ENCODE results near the gene DLG2.

DLG2 gene

GRCh38 chr11:85628771-85629341 is 1.7 kb upstream of the DLG2 start:
- no peaks in the 10 kb centered on the region for H3K9me3 ChIP-seq (ENCODE audit: low read length)
- H3K4me3 ChIP-seq (ENCODE audit: low read depth, low read length, poor library complexity, severe bottlenecking): peak overlapping the region; percentile 93
- H3K9ac ChIP-seq (ENCODE audit: low read length): peak overlapping the region; percentile 83
- peaks cover 26% of the 10 kb centered on the region for H3K36me3 ChIP-seq (ENCODE audit: insufficient read depth, low read length)
- H2AFZ ChIP-seq (ENCODE audit: low read length): peak overlapping the region; percentile 56; the same call in 1 of the 2 replicates
- H3K4me1 ChIP-seq (ENCODE audit: insufficient read depth, low read length, severe bottlenecking): peaks cover 24% of the 10 kb centered on the region
- H3K4me2 ChIP-seq (ENCODE audit: low read length): peak overlapping the region; percentile 84
- H3K9me2 ChIP-seq (ENCODE audit: low read depth, low read length): no peaks in the 10 kb centered on the region
- no peaks in the 10 kb centered on the region for H3K27me3 ChIP-seq (ENCODE audit: insufficient read depth, low read length)
- no peak for TF ChIP-seq EZH2 (IDR thresholded peaks at IDR 0.05; ENCODE audit: borderline replicate concordance, low read length)
- no peak for TF ChIP-seq CTCF (IDR thresholded peaks at IDR 0.05; ENCODE audit: low read length)
- no peaks in the 10 kb centered on the region for H4K20me1 ChIP-seq (ENCODE audit: insufficient read depth, low read length)
- peak overlapping the region; percentile 6 for H3K27ac ChIP-seq (ENCODE audit: low read depth, low read length, poor library complexity, severe bottlenecking)
- H3K79me2 ChIP-seq (ENCODE audit: insufficient read depth, low read length): peaks cover 35% of the 10 kb centered on the region
- no peaks in the 10 kb centered on the region for H3F3A ChIP-seq (ENCODE audit: insufficient read depth, low read length)

DNA sequence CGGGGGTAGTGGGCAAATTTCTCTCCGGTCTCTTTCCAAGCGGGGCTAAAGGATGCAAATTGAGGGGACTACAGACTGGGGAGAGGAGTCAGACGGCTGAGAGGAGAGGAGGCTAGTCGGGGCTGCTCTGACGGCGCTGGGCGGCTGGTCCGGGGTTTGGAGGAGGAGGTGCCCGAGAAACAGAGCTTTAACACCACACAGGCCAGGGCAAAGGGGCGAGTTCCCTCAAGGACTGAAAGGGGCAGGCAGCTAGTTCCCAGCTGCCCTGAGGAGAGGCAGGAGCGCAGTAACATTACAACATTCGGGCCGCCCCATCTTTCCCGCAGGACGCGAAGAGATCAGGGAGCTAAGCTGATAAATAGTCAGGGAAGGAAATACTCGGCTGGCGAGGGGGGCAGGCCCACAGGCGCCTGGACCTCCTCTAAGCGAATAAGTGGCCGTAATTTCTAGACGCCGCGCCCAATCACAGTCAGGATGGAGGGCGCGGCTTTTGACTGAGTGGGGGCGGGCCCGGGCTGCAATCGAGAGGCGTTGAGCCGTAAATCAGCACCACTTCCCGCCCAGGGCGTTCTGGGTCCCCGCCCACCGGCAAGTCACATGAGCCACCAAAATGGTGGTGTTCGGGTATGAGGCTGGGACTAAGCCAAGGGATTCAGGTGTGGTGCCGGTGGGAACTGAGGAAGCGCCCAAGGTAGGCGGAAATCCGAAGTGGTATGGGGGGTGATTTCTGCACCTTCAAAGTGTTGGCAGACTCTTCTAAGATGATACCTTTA is 1.0 kb upstream of the DLG2 start, which contains the start of gene TMEM126B:
TMEM126B (plus strand) TSS at position 596 of the 773 bp plus-strand sequence; CDS start at position 611, 15 bp downstream.
- Histone ChIP-seq H3K4me2 (ENCODE audit: low read length) (peak within 1 kb of the TSS; percentile 84), H3K9me2 (ENCODE audit: low read depth, low read length) (no peaks in the 10 kb centered on the region), H3K27me3 (ENCODE audit: insufficient read depth, low read length) (no peaks in the 10 kb centered on the region)

DNA sequence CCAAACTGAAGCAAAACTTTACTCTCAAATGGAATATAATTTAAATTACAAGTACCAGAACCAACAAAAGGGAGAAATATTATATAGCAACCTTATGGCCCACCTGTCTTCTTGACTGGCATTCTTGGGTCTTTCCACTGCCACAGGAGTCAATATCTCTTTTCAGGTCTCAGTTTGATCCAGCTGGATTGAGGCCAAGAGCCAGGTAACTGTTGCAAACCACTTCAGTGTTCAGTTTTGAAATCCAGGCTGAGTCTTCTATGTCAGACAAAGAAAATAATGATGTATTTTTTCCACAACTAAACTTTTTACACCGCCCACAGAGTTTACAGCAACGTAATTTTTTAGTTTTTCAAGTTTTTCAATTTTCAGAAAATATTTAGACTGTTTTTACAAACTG is 648 bp downstream of the DLG2 start:
- Histone ChIP-seq H3K9me3 (ENCODE audit: low read length) (no peaks in the 10 kb centered on the region), H3K4me3 (ENCODE audit: low read depth, low read length, poor library complexity, severe bottlenecking) (no peak overlapping the region), H3K27ac (ENCODE audit: low read depth, low read length, poor library complexity, severe bottlenecking) (no peak overlapping the region), H3F3A (ENCODE audit: insufficient read depth, low read length) (no peaks in the 10 kb centered on the region), H3K4me2 (ENCODE audit: low read length) (no peak overlapping the region), H3K9me2 (ENCODE audit: low read depth, low read length) (no peaks in the 10 kb centered on the region), H3K27me3 (ENCODE audit: insufficient read depth, low read length) (no peaks in the 10 kb centered on the region), H2AFZ (ENCODE audit: low read length) (no peak overlapping the region), H3K79me2 (ENCODE audit: insufficient read depth, low read length) (peaks cover 27% of the 10 kb centered on the region), H3K36me3 (ENCODE audit: insufficient read depth, low read length) (peaks cover 11% of the 10 kb centered on the region), H4K20me1 (ENCODE audit: insufficient read depth, low read length) (no peaks in the 10 kb centered on the region), H3K4me1 (ENCODE audit: insufficient read depth, low read length, severe bottlenecking) (peaks cover 24% of the 10 kb centered on the region), H3K9ac (ENCODE audit: low read length) (no peak overlapping the region)
- TF ChIP-seq CTCF (IDR thresholded peaks at IDR 0.05; ENCODE audit: low read length) (no peak), EZH2 (IDR thresholded peaks at IDR 0.05; ENCODE audit: borderline replicate concordance, low read length) (no peak)

More for the DNA sequence above, 1.0 kb upstream of the DLG2 start, which contains the start of gene TMEM126B:
- Histone ChIP-seq H3K27ac (ENCODE audit: low read depth, low read length, poor library complexity, severe bottlenecking) (peak within 1 kb of the TSS; percentile 6), H4K20me1 (ENCODE audit: insufficient read depth, low read length) (no peaks in the 10 kb centered on the region), H3F3A (ENCODE audit: insufficient read depth, low read length) (no peaks in the 10 kb centered on the region), H3K36me3 (ENCODE audit: insufficient read depth, low read length) (peaks cover 20% of the 10 kb centered on the region), H3K4me3 (ENCODE audit: low read depth, low read length, poor library complexity, severe bottlenecking) (peak within 1 kb of the TSS; percentile 93), H3K4me1 (ENCODE audit: insufficient read depth, low read length, severe bottlenecking) (peaks cover 24% of the 10 kb centered on the region), H2AFZ (ENCODE audit: low read length) (peak within 1 kb of the TSS; percentile 56), H3K9ac (ENCODE audit: low read length) (peak within 1 kb of the TSS; percentile 83), H3K79me2 (ENCODE audit: insufficient read depth, low read length) (peaks cover 35% of the 10 kb centered on the region), H3K9me3 (ENCODE audit: low read length) (no peaks in the 10 kb centered on the region)
- TF ChIP-seq CTCF (IDR thresholded peaks at IDR 0.05; ENCODE audit: low read length) (no peak), EZH2 (IDR thresholded peaks at IDR 0.05; ENCODE audit: borderline replicate concordance, low read length) (no peak)

Data from OCI-LY1 (cell line).